Stimulated activated CD4-positive, alpha-beta T cell treated with anti-CD3 and anti-CD28 coated beads, TNF-alpha, amount 100 ng/mL, for 4 hours (primary cell): Measurements from ENCODE around the gene THAP3.

Experiments
- DNase-seq, 3 experiments: peaks; one replicate each; pipeline ENCODE4 v3.0.0-alpha.2; 2020; ENCODE audit warnings: low read depth in 3 of 3

The THAP3 gene

DNA sequence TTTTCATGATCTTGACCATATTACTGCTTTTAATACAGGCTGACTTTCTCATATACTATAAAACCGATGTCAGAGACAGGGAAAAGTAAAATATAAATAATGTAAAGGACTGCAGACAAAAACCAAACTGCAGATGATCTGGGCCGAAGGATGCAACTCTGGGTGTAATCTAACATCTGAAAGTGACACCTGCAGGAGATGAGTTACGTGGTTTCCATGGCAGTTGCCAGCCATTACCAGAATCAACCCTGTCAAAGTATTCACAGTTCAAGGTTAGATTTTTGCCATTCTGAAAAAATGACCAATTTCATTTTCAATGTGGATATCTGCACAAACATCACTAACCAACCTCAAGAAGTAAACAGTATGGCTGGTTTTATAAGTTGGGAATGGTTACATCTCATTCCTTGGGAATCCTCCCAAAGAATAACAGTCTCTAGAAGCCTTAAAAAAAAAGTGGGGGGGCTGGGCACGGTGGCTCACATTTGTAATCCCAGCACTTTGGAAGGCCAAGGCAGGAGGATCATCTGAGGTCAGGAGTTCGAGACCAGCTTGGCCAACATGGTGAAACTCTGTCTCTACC is 49.2 kb downstream of the THAP3 start:
- DNase-seq: no peak

DNA sequence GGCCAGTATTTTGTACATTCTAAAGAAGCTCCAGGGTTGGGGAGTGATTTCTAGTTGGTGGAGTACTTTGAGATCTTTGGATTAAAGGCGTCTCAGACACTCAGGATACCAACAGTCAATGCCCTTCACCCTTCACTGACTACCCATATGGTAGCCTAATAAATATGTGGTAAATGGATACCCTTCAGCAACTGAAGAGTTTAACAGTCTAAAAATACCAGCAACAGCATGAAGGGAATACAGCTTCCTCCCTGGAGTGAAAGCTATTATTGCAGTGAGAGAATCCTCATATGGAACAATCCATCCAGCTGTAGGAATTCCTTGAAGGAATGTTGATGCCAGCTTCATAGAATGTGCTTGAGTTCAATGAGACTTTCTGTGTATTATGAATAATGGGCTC is 50.1 kb downstream of the THAP3 start:
- DNase-seq: no peak

DNA sequence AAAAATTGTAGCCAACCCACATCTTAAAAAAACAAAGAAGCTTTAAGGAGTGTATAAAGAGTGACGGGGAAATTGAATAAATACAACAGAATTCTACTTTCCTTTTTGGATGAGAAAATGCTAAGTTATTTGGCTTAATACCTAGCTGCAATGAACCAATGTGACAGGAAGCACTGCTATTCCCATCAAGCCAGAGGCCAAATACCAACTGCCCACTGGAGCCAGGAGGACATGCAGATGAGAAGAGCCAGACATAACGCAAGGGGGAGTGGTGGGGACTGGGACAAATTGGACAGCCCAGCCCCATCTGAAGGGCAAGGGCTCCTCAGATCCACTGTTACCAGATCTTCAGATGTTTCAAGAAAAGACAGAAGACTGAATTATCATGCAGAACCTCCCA is 51.3 kb downstream of the THAP3 start:
- no peak for DNase-seq
